Breast epithelium (tissue), 3 donors: ENCODE data around the gene FAM98C.

Source experiments
- CTCF ChIP-seq, 3 donors: fragments of 450-650 bp; IDR thresholded peaks; one replicate each; pipeline ENCODE4 v1.5.1; 2016 to 2017; ENCODE audit warnings: antibody characterized with exemption in 3 of 3, mild to moderate bottlenecking in 3 of 3, moderate library complexity in 3 of 3
- POLR2A ChIP-seq: fragments of 450-650 bp; IDR thresholded peaks from one replicate; pipeline ENCODE4 v1.6.1; 2016; ENCODE audit warnings: antibody characterized with exemption, mild to moderate bottlenecking, moderate library complexity
- POLR2AphosphoS5 ChIP-seq, 3 donors: sonication (generic); formaldehyde crosslinking; IDR thresholded peaks; one replicate each; pipeline ENCODE4 v1.6.1; 2017; ENCODE audit warnings: antibody characterized with exemption in 3 of 3

GRCh38 chr19:38440592-38440991 is 37.7 kb downstream of the FAM98C start:
- TF ChIP-seq CTCF (IDR thresholded peaks at IDR 0.05), result no peak
- no peak for TF ChIP-seq POLR2A
- TF ChIP-seq POLR2AphosphoS5 (IDR thresholded peaks at IDR 0.05), result no peak
